Osteoblast (primary cell): ENCODE measurements around the gene MAP2K5. TPM values are rescaled to one million over a fixed set of nuclear protein-coding genes. Genes with fewer than 3 reads are reported as not detected.

Source experiments
- DNase-seq: peaks from one replicate; pipeline ENCODE4 v3.0.0; 2011; ENCODE audit warnings: low spot score, mixed read lengths; ENCODE audit not compliant: insufficient read length; ENCODE audit errors: missing footprints
- H2AFZ ChIP-seq: 2 replicates; pipeline ENCODE4 v1.6.0; 2011; ENCODE audit warnings: mild to moderate bottlenecking, low read length
- H3K27ac ChIP-seq: 2 replicates; pipeline ENCODE4 v1.5.1; 2011; ENCODE audit warnings: mild to moderate bottlenecking, low read depth, low read length, moderate library complexity
- H3K27me3 ChIP-seq: 2 replicates; pipeline ENCODE4 v1.6.0; 2012; ENCODE audit warnings: mild to moderate bottlenecking, control low read depth, inconsistent platforms, low read length, moderate library complexity; ENCODE audit not compliant: insufficient read depth
- H3K36me3 ChIP-seq: 2 replicates; pipeline ENCODE4 v1.5.1; 2011; ENCODE audit warnings: mild to moderate bottlenecking, low read length, control low read depth, moderate library complexity; ENCODE audit not compliant: insufficient read depth
- H3K4me1 ChIP-seq: 2 replicates; pipeline ENCODE4 v1.5.1; 2011; ENCODE audit warnings: mild to moderate bottlenecking, low read length, control low read depth, moderate library complexity; ENCODE audit not compliant: insufficient read depth
- H3K4me2 ChIP-seq: 2 replicates; pipeline ENCODE4 v1.6.0; 2011; ENCODE audit warnings: mild to moderate bottlenecking, low read length; ENCODE audit not compliant: insufficient read depth
- H3K4me3 ChIP-seq: fragments of 200-600 bp; sonication (generic); 3 replicates; pipeline ENCODE4 v1.5.1; 2012; ENCODE audit warnings: mild to moderate bottlenecking, low read length, inconsistent platforms; ENCODE audit not compliant: insufficient read depth
- H3K79me2 ChIP-seq: 2 replicates; pipeline ENCODE4 v1.6.0; 2012; ENCODE audit warnings: mild to moderate bottlenecking, low read length, control low read depth, inconsistent platforms; ENCODE audit not compliant: insufficient read depth
- H3K9me3 ChIP-seq: 2 replicates; pipeline ENCODE4 v1.5.1; 2011; ENCODE audit warnings: low read depth, low read length, control low read depth
- H4K20me1 ChIP-seq: 2 replicates; pipeline ENCODE4 v1.6.0; 2012; ENCODE audit warnings: mild to moderate bottlenecking, low read length, control low read depth; ENCODE audit not compliant: insufficient read depth
- CTCF ChIP-seq: IDR thresholded peaks from 2 replicates; pipeline ENCODE4 v1.5.1; 2011; ENCODE audit warnings: mild to moderate bottlenecking, low read depth, low read length, moderate library complexity; ENCODE audit errors: extremely low read depth
- total RNA-seq: library from RNA; depleted of rRNA; stranded (reverse); fragments of >200 nt; gene quantifications from 2 replicates; pipeline ENCODE4 v1.2.3, GENCODE V29; 2012

MAP2K5 gene
- total RNA-seq, 1 donor: 10.1 TPM

DNA sequence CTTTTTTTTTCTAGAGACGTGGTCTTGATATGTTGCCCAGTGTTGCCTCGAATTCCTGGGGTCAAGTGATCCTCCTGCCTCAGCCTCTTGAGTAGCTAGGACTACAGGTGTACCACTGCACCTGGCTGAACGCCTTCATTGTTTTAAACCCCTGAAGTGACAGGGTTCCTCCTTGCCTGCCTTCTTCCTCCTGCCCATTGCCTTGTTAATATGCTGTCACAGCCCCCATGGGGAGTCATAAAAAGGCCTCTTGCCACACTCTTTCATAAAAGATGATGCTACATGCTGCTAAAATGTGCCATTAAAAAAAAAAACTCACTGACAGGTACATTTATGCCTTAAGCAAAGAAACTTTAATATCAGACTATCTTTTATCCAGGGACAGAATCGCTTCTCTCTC is 166.0 kb downstream of the MAP2K5 start:
- H4K20me1 ChIP-seq: no peaks in the 10 kb centered on the region
- no peaks in the 10 kb centered on the region for H3K27me3 ChIP-seq
- TF ChIP-seq CTCF: no peak
- H3K79me2 ChIP-seq: no peaks in the 10 kb centered on the region
- no peak for DNase-seq
- no peaks in the 10 kb centered on the region for H3K4me1 ChIP-seq
- no peak overlapping the region for H3K4me2 ChIP-seq
- no peaks in the 10 kb centered on the region for H3K9me3 ChIP-seq
- H2AFZ ChIP-seq: no peak overlapping the region
- H3K36me3 ChIP-seq: no peaks in the 10 kb centered on the region
- H3K27ac ChIP-seq: no peak overlapping the region
- no peak overlapping the region for H3K4me3 ChIP-seq

DNA sequence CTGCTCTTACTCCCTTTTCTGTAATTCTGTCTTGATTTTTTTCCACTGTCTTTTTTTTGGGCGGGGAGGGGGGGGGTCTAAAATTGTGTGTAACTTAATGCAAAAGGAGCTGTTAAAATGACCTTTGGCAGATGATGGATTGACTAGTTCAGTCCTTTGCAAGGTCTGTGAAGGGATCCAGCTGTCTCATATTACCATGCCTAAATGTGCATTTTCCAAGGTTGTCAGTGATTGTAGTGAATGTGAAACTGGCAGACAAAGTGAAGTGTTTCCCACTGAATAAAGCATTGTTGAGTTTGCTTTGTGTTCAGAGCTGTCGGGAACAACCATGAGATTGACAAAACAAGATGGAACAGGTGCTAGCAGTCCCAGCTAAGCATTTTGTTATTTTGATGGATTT is 172.7 kb downstream of the MAP2K5 start:
- no peak overlapping the region for H3K27ac ChIP-seq
- no peak for DNase-seq
- no peak for TF ChIP-seq CTCF

DNA sequence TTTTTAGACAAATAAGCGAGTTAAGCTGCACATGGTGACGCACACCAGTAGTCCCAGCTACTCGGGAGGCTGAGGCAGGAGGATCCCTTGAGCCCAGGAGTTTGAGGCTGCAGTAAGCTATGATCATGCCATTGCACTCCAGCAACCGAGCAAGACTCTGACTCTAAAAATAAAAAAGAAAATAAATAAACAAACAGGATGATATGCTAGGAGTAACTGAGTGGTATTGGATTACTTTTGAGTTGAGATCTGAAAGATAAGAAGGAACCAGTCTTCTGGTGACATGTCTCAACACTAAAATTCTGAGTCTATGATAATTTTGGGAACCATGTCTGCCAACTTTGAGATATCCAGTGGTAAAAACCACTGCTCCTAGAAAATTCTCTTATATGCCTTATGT is 173.7 kb downstream of the MAP2K5 start:
- no peak overlapping the region for H2AFZ ChIP-seq
- DNase-seq: no peak
- H3K79me2 ChIP-seq: no peaks in the 10 kb centered on the region
- no peaks in the 10 kb centered on the region for H3K4me1 ChIP-seq
- no peaks in the 10 kb centered on the region for H4K20me1 ChIP-seq
- no peak for TF ChIP-seq CTCF
- no peaks in the 10 kb centered on the region for H3K36me3 ChIP-seq
- H3K4me3 ChIP-seq: no peak overlapping the region
- H3K27ac ChIP-seq: no peak overlapping the region
- no peaks in the 10 kb centered on the region for H3K9me3 ChIP-seq
- no peaks in the 10 kb centered on the region for H3K27me3 ChIP-seq
- no peak overlapping the region for H3K4me2 ChIP-seq

More for the DNA sequence above, 172.7 kb downstream of the MAP2K5 start:
- no peaks in the 10 kb centered on the region for H3K36me3 ChIP-seq
- H3K4me2 ChIP-seq: no peak overlapping the region
- H2AFZ ChIP-seq: no peak overlapping the region
- no peaks in the 10 kb centered on the region for H3K9me3 ChIP-seq
- no peaks in the 10 kb centered on the region for H3K79me2 ChIP-seq
- H3K4me1 ChIP-seq: no peaks in the 10 kb centered on the region
- H3K27me3 ChIP-seq: no peaks in the 10 kb centered on the region
- H3K4me3 ChIP-seq: no peak overlapping the region
- H4K20me1 ChIP-seq: no peaks in the 10 kb centered on the region

DNA sequence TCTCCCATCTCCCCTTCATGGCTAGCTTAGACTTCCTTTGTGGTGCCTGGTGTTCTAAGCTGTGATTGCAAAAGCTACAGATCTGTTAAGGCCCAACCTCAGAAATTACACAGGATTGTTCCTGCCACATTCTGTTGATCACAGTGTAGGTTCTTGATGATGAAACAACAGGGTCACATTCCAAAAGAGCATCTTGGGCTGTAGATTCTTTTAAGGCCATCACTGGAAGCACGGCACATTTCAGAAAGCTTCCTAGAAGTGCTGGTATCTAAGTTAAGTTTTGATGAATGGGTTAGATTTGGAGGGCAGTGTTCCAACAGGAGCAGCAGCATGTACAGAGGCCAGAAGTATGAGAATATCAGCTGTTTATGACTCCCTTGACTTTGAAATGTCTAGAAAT is 175.3 kb downstream of the MAP2K5 start:
- no peaks in the 10 kb centered on the region for H3K27me3 ChIP-seq
- no peak for TF ChIP-seq CTCF

More for the DNA sequence above, 175.3 kb downstream of the MAP2K5 start:
- no peak for DNase-seq
- Histone ChIP-seq H4K20me1 (no peaks in the 10 kb centered on the region), H3K4me1 (no peaks in the 10 kb centered on the region), H3K27ac (no peak overlapping the region), H2AFZ (no peak overlapping the region), H3K4me2 (no peak overlapping the region), H3K79me2 (no peaks in the 10 kb centered on the region), H3K4me3 (no peak overlapping the region), H3K9me3 (no peaks in the 10 kb centered on the region), H3K36me3 (no peaks in the 10 kb centered on the region)
